HCT116 (cell line): ENCODE data around the gene TARBP2. TPM values are rescaled to one million over a fixed set of nuclear protein-coding genes. Genes with fewer than 3 reads are reported as not detected.

Experiments
- ATAC-seq: fragments of 200-7000 bp; cut with Tn5 transposase; 2 replicates; pipeline ENCODE4 v1.9.1; 2020; ENCODE audit warnings: mild to moderate bottlenecking, moderate library complexity
- BruUV-seq: library from RNA; stranded (reverse); fragments of 400-500 nt; replicated peaks from 2 replicates; lab custom pipeline; 2021; lab: Mats Ljungman, UMichigan
- CTCF ChIA-PET: fragments of 300-600 bp; sonication (Branson Sonifier 250); formaldehyde crosslinking; loops from one replicate; lab custom pipeline; 2021; ENCODE audit warnings: antibody characterized with exemption; lab: Charles Lee
- POLR2A ChIA-PET: fragments of 300-600, 350-600 bp; sonication (Branson Sonifier 250); formaldehyde crosslinking; loops from one replicate; lab custom pipeline; 2021; ENCODE audit warnings: antibody characterized with exemption; lab: Charles Lee
- RAD21 ChIA-PET, 2 experiments: fragments of 300-600 bp; sonication (Branson Sonifier 250); formaldehyde crosslinking; loops; one replicate each; lab custom pipeline; 2023; ENCODE audit warnings: low total read pairs in 2 of 2; ENCODE audit not compliant: uncharacterized antibody in 2 of 2, unreplicated experiment in 2 of 2, low non-redundant PET in 1 of 2; lab: Charles Lee
- DNase-seq: peaks from one replicate; pipeline ENCODE4 v3.0.0-alpha.2; 2010; ENCODE audit warnings: low read depth, low spot score
- H2AFZ ChIP-seq: fragments of 200-600 bp; shearing (Covaris generic), sonication (generic); 2 replicates; pipeline ENCODE4 v1.6.1; 2017; ENCODE audit warnings: low read depth, mixed run types, mixed read lengths, antibody characterized with exemption, low read length; ENCODE audit not compliant: poor library complexity, severe bottlenecking
- H3K27ac ChIP-seq: 2 replicates; pipeline ENCODE4 v1.5.1; 2012; ENCODE audit warnings: low read depth, low read length
- H3K27me3 ChIP-seq: fragments of 200-600 bp; sonication (generic); 2 replicates; pipeline ENCODE4 v1.6.1; 2016; ENCODE audit warnings: mixed run types, low read length, mixed read lengths; ENCODE audit not compliant: insufficient read depth
- H3K36me3 ChIP-seq, 2 experiments: fragments of 200-500 bp in 1 of 2; fragments of 200-600 bp in 1 of 2; sonication (Bioruptor generic) in 1 of 2; sonication (generic) in 1 of 2; 2 replicates each; pipeline versions ENCODE4 v1.5.1 to v1.6.1; 2014 to 2016; ENCODE audit warnings: low read length in 2 of 2, inconsistent platforms in 1 of 2, mixed read lengths in 1 of 2, mixed run types in 1 of 2; ENCODE audit not compliant: insufficient read depth in 2 of 2, control insufficient read depth in 1 of 2
- H3K4me1 ChIP-seq, 2 experiments: fragments of 200-600 bp in 1 of 2; sonication (generic) in 1 of 2; 2 replicates each; pipeline versions ENCODE4 v1.5.1 to v1.6.1; 2012 to 2017; ENCODE audit warnings: low read length in 2 of 2, inconsistent platforms in 1 of 2, mild to moderate bottlenecking in 1 of 2, mixed read lengths in 1 of 2, mixed run types in 1 of 2, moderate library complexity in 1 of 2; ENCODE audit not compliant: insufficient read depth in 2 of 2, control insufficient read depth in 1 of 2
- H3K4me2 ChIP-seq: fragments of 200-600 bp; sonication (generic); 2 replicates; pipeline ENCODE4 v1.6.1; 2017; ENCODE audit warnings: mixed run types, low read length, mixed read lengths
- H3K4me3 ChIP-seq, 2 experiments: fragments of 200-600 bp in 1 of 2; sonication (generic) in 1 of 2; replicated peaks in 1 of 2; 2 replicates each; pipeline ENCODE4 v1.5.1; 2011 to 2016; ENCODE audit warnings: low read length in 2 of 2, control low read depth in 1 of 2, low read depth in 1 of 2, mild to moderate bottlenecking in 1 of 2, mixed read lengths in 1 of 2, mixed run types in 1 of 2
- H3K79me2 ChIP-seq: fragments of 200-600 bp; sonication (generic); 2 replicates; pipeline ENCODE4 v1.6.1; 2017; ENCODE audit warnings: mild to moderate bottlenecking, mixed run types, low read length, moderate library complexity, mixed read lengths; ENCODE audit not compliant: insufficient read depth
- H3K9ac ChIP-seq: fragments of 200-600 bp; sonication (generic); 2 replicates; pipeline ENCODE4 v1.6.1; 2016; ENCODE audit warnings: low read length, mixed read lengths
- H3K9me2 ChIP-seq: fragments of 200-600 bp; sonication (generic), shearing (Covaris generic); 2 replicates; pipeline ENCODE4 v1.6.1; 2017; ENCODE audit warnings: mixed run types, mild to moderate bottlenecking, moderate library complexity; ENCODE audit not compliant: insufficient read depth
- H3K9me3 ChIP-seq, 2 experiments: fragments of 200-500 bp in 1 of 2; fragments of 200-600 bp in 1 of 2; sonication (Bioruptor generic) in 1 of 2; sonication (generic) in 1 of 2; 2 replicates each; pipeline ENCODE4 v1.6.1; 2014 to 2017; ENCODE audit warnings: low read length in 2 of 2, mixed read lengths in 2 of 2, inconsistent platforms in 1 of 2, low read depth in 1 of 2, mild to moderate bottlenecking in 1 of 2, mixed run types in 1 of 2, moderate library complexity in 1 of 2; ENCODE audit not compliant: control insufficient read depth in 1 of 2, insufficient read depth in 1 of 2
- H4K20me1 ChIP-seq: fragments of 200-600 bp; sonication (generic), shearing (Covaris generic); 2 replicates; pipeline ENCODE4 v1.6.1; 2017; ENCODE audit warnings: mixed run types, mild to moderate bottlenecking, moderate library complexity; ENCODE audit not compliant: insufficient read depth
- CBX3 ChIP-seq: IDR thresholded peaks from 2 replicates; pipeline ENCODE4 v1.6.1; 2012; ENCODE audit warnings: low read depth
- CEBPB ChIP-seq: IDR thresholded peaks from 2 replicates; pipeline ENCODE4 v1.6.1; 2012; ENCODE audit warnings: low read depth
- EGR1 ChIP-seq: IDR thresholded peaks from 2 replicates; pipeline ENCODE4 v1.6.1; 2012; ENCODE audit warnings: low read depth
- EZH2 ChIP-seq: fragments of 200-600 bp; sonication (generic); IDR thresholded peaks from 2 replicates; pipeline ENCODE4 v1.6.1; 2017; ENCODE audit warnings: antibody characterized with exemption, mixed run types
- JUND ChIP-seq: IDR thresholded peaks from 2 replicates; pipeline ENCODE4 v1.6.1; 2012
- POLR2AphosphoS5 ChIP-seq: IDR thresholded peaks from 2 replicates; pipeline ENCODE4 v1.6.1; 2011; ENCODE audit warnings: mild to moderate bottlenecking, low read depth, low read length, moderate library complexity
- REST ChIP-seq: IDR thresholded peaks from 2 replicates; pipeline ENCODE4 v1.6.1; 2012; ENCODE audit warnings: low read depth
- SIN3A ChIP-seq: IDR thresholded peaks from 2 replicates; pipeline ENCODE4 v1.6.1; 2012; ENCODE audit warnings: low read depth
- SRF ChIP-seq: IDR thresholded peaks from 2 replicates; pipeline ENCODE4 v1.6.1; 2012; ENCODE audit warnings: low read depth
- TCF7L2 ChIP-seq: IDR thresholded peaks from 2 replicates; pipeline ENCODE4 v1.7.0; 2011; ENCODE audit warnings: borderline replicate concordance, inconsistent platforms; ENCODE audit not compliant: insufficient read depth, insufficient read length; ENCODE audit errors: extremely low read depth
- YY1 ChIP-seq: IDR thresholded peaks from 2 replicates; pipeline ENCODE4 v1.6.1; 2011; ENCODE audit warnings: low read length, low read depth, moderate library complexity, mild to moderate bottlenecking; ENCODE audit not compliant: insufficient replicate concordance; ENCODE audit errors: extremely low read depth
- ZFX ChIP-seq: fragments of 450-650 bp; IDR thresholded peaks from 2 replicates; pipeline ENCODE4 v1.6.1; 2017
- ZNF274 ChIP-seq: fragments of 200-500 bp; sonication (Bioruptor generic); IDR thresholded peaks from 2 replicates; pipeline ENCODE4 v1.6.1; 2014; ENCODE audit warnings: mild to moderate bottlenecking, low read depth, low read length, inconsistent platforms
- intact Hi-C: fragments of 100-400 bp; cut with micrococcal nuclease; formaldehyde crosslinking; loops from 2 replicates; pipeline ENCODE4 v1.10.0; 2022
- total RNA-seq: library from RNA; stranded (reverse); gene quantifications from one replicate; pipeline ENCODE4 v1.2.1, GENCODE V29; 2021; ENCODE audit not compliant: unreplicated experiment
- TF ChIP-seq, protein P1 (sequence below): IDR thresholded peaks from 2 replicates; pipeline ENCODE4 v1.6.1; 2012

TARBP2 gene
- total RNA-seq, 1 experiment from 2014 or later = 40.1 TPM

DNA sequence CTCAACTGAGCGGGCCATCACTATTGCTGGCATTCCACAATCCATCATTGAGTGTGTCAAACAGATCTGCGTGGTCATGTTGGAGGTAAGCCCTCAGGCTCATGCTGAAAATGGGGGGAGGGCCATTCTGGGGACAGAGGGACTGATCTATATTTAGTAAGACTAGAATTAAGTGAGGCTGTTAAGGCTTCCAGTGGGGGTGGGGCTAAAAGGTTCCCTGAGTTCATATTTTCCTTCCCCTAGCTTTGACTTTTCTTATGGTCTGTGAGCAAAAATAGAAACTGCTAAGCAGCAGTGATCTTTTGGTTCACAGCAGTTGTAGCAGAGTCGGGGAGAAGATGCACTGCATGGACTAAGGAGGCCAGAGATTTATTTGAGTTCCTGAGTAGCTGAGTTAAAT is 40.0 kb upstream of the TARBP2 start:
- Histone ChIP-seq H3K4me1 (no peaks in the 10 kb centered on the region), H3K9me3 (no peaks in the 10 kb centered on the region), H3K79me2 (peaks cover 100% of the 10 kb centered on the region), H3K4me2 (no peak overlapping the region), H3K27me3 (no peaks in the 10 kb centered on the region), H3K36me3 (peaks cover 92 to 93% of the 10 kb centered on the region in 2 experiments), H3K9ac (no peak overlapping the region), H3K4me3 (no peak overlapping the region), H3K27ac (no peak overlapping the region), H2AFZ (no peak overlapping the region), H3K9me2 (no peaks in the 10 kb centered on the region), H4K20me1 (peaks cover 62% of the 10 kb centered on the region; the same call in 1 of the 2 replicates)
- no TSS peak for BruUV-seq
- DNase-seq (no peak), ATAC-seq (no peak)
- CTCF ChIA-PET = no interaction called here
- POLR2A ChIA-PET = no interaction called here
- RAD21 ChIA-PET = no interaction called here
- intact Hi-C loops = no loop called here
- TF ChIP-seq CBX3 (no peak), ZNF274 (no peak), ZFX (no peak), EZH2 (no peak), SIN3A (no peak), SRF (no peak), POLR2AphosphoS5 (no peak; the same call in 1 of the 2 replicates), YY1 (no peak), JUND (no peak), EGR1 (no peak), CEBPB (no peak), REST (no peak), TCF7L2 (no peak)
- TF ChIP-seq, protein P1, sequence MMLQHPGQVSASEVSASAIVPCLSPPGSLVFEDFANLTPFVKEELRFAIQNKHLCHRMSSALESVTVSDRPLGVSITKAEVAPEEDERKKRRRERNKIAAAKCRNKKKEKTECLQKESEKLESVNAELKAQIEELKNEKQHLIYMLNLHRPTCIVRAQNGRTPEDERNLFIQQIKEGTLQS = no peak
